H1 (cell line): Measurements from ENCODE around the gene PBX3. TPM values are rescaled to one million over a fixed set of nuclear protein-coding genes. Genes with fewer than 3 reads are reported as not detected.

Experiments used
- CTCF ChIA-PET: fragments of 300-600 bp; sonication (Branson Sonifier 250); formaldehyde crosslinking; loops from one replicate; lab custom pipeline; 2021; ENCODE audit not compliant: partially characterized antibody; lab: Charles Lee
- POLR2A ChIA-PET: fragments of 300-600 bp; sonication (Branson Sonifier 250); formaldehyde crosslinking; loops from one replicate; lab custom pipeline; 2021; ENCODE audit warnings: inconsistent platforms; ENCODE audit not compliant: partially characterized antibody; lab: Charles Lee
- DNase-seq, 2 experiments: peaks; one replicate each; pipeline versions ENCODE4 v3.0.0 to v3.0.0-alpha.2; 2010 to 2022; ENCODE audit warnings: low spot score in 2 of 2, low read depth in 1 of 2, mixed read lengths in 1 of 2
- FAIRE-seq: peaks from 2 replicates; lab custom pipeline; 2011; peaks lifted over from hg19 to GRCh38; lab: Jason Lieb, UNC
- H2AFZ ChIP-seq: 2 replicates; pipeline ENCODE4 v1.8.1; 2012; ENCODE audit warnings: low read length, inconsistent platforms
- H2AK5ac ChIP-seq: 2 replicates; pipeline ENCODE4 v1.6.1; 2013; ENCODE audit warnings: low read depth, low read length
- H2BK120ac ChIP-seq: replicated peaks from 2 replicates; pipeline ENCODE3; 2013; ENCODE audit warnings: low read depth, low read length, inconsistent platforms
- H2BK12ac ChIP-seq: 2 replicates; pipeline ENCODE4 v1.6.1; 2013; ENCODE audit warnings: low read depth, low read length
- H2BK15ac ChIP-seq: 2 replicates; pipeline ENCODE4 v1.6.1; 2013; ENCODE audit warnings: low read length
- H2BK20ac ChIP-seq: 2 replicates; pipeline ENCODE4 v1.6.1; 2013; ENCODE audit warnings: low read length
- H2BK5ac ChIP-seq: 2 replicates; pipeline ENCODE4 v1.6.1; 2013; ENCODE audit warnings: low read depth, low read length
- H3K14ac ChIP-seq: 2 replicates; pipeline ENCODE4 v1.6.1; 2013; ENCODE audit warnings: inconsistent platforms; ENCODE audit not compliant: insufficient read length
- H3K18ac ChIP-seq: 2 replicates; pipeline ENCODE4 v1.6.1; 2013; ENCODE audit warnings: low read length; ENCODE audit errors: extremely low read depth
- H3K23ac ChIP-seq: 2 replicates; pipeline ENCODE4 v1.6.1; 2013; ENCODE audit warnings: inconsistent platforms; ENCODE audit not compliant: insufficient read length
- H3K23me2 ChIP-seq: 2 replicates; pipeline ENCODE4 v1.6.1; 2013; ENCODE audit warnings: low read depth, low read length
- H3K27ac ChIP-seq: 2 replicates; pipeline ENCODE4 v1.6.1; 2011; ENCODE audit warnings: low read depth, low read length, inconsistent platforms
- H3K27me3 ChIP-seq, 4 experiments: replicated peaks in 1 of 4; 1 replicate in 1 of 4; 2 replicates in 3 of 4; pipeline versions ENCODE4 v1.6.1 to v1.8.1; 2011 to 2013; ENCODE audit warnings: low read length in 3 of 4, mild to moderate bottlenecking in 3 of 4, inconsistent platforms in 2 of 4, mixed read lengths in 2 of 4, moderate library complexity in 1 of 4; ENCODE audit not compliant: control insufficient read depth in 3 of 4, insufficient read depth in 3 of 4; ENCODE audit errors: extremely low read depth in 1 of 4
- H3K36me3 ChIP-seq, 4 experiments: 2 replicates each; pipeline versions ENCODE4 v1.6.1 to v1.8.1; 2011 to 2013; ENCODE audit warnings: mild to moderate bottlenecking in 4 of 4, low read length in 3 of 4, moderate library complexity in 2 of 4, control low read depth in 1 of 4, inconsistent platforms in 1 of 4; ENCODE audit not compliant: insufficient read depth in 4 of 4, control insufficient read depth in 2 of 4
- H3K4ac ChIP-seq: replicated peaks from 2 replicates; pipeline ENCODE3; 2013; ENCODE audit warnings: low read length, low read depth, mixed read lengths, inconsistent platforms; ENCODE audit not compliant: insufficient read length
- H3K4me1 ChIP-seq, 4 experiments: replicated peaks in 1 of 4; 1 replicate in 1 of 4; 2 replicates in 3 of 4; pipeline versions ENCODE4 v1.6.1 to v1.8.1; 2011 to 2013; ENCODE audit warnings: low read length in 3 of 4, inconsistent platforms in 2 of 4, mixed read lengths in 1 of 4; ENCODE audit not compliant: insufficient read depth in 4 of 4, control insufficient read depth in 3 of 4
- H3K4me2 ChIP-seq, 2 experiments: 2 replicates each; pipeline versions ENCODE4 v1.6.1 to v1.8.1; 2011 to 2013; ENCODE audit warnings: low read depth in 2 of 2, low read length in 2 of 2, control low read depth in 1 of 2, inconsistent platforms in 1 of 2, mild to moderate bottlenecking in 1 of 2; ENCODE audit not compliant: insufficient read depth in 1 of 2
- H3K4me3 ChIP-seq, 4 experiments: fragments of 200-600, 300-600 bp in 1 of 4; sonication (generic), shearing (Covaris generic), sonication (Bioruptor Twin) in 1 of 4; 2 replicates each; pipeline versions ENCODE4 v1.5.1 to v1.8.1; 2011 to 2016; ENCODE audit warnings: low read length in 4 of 4, low read depth in 3 of 4, control low read depth in 2 of 4, inconsistent platforms in 2 of 4, mild to moderate bottlenecking in 2 of 4, mixed read lengths in 1 of 4, moderate library complexity in 1 of 4; ENCODE audit not compliant: insufficient read depth in 2 of 4; ENCODE audit errors: extremely low read depth in 1 of 4
- H3K56ac ChIP-seq: replicated peaks from 2 replicates; pipeline ENCODE3; 2013; ENCODE audit warnings: low read depth, mild to moderate bottlenecking, mixed read lengths, low read length, inconsistent platforms; ENCODE audit not compliant: insufficient read length
- H3K79me1 ChIP-seq: 2 replicates; pipeline ENCODE4 v1.6.1; 2013; ENCODE audit warnings: low read depth, low read length, control low read depth
- H3K79me2 ChIP-seq, 2 experiments: 2 replicates each; pipeline versions ENCODE4 v1.6.1 to v1.8.1; 2012 to 2013; ENCODE audit warnings: low read length in 2 of 2, mild to moderate bottlenecking in 2 of 2, inconsistent platforms in 1 of 2; ENCODE audit not compliant: insufficient read depth in 2 of 2, control insufficient read depth in 1 of 2
- H3K9ac ChIP-seq, 4 experiments: replicated peaks in 1 of 4; 1 replicate in 1 of 4; 2 replicates in 3 of 4; pipeline versions ENCODE4 v1.6.1 to v1.8.1; 2011 to 2013; ENCODE audit warnings: low read depth in 3 of 4, low read length in 3 of 4, control low read depth in 2 of 4, mild to moderate bottlenecking in 2 of 4, moderate library complexity in 2 of 4, inconsistent platforms in 1 of 4; ENCODE audit errors: extremely low read depth in 1 of 4
- H3K9me3 ChIP-seq, 2 experiments: 2 replicates each; pipeline versions ENCODE4 v1.6.1 to v1.8.1; 2012 to 2013; ENCODE audit warnings: mild to moderate bottlenecking in 2 of 2, moderate library complexity in 2 of 2, control low read depth in 1 of 2, inconsistent platforms in 1 of 2, low read depth in 1 of 2, low read length in 1 of 2, mixed read lengths in 1 of 2; ENCODE audit not compliant: insufficient read depth in 2 of 2
- H4K20me1 ChIP-seq, 2 experiments: replicated peaks in 1 of 2; 2 replicates each; pipeline versions ENCODE3 to v1.8.1; 2011 to 2013; ENCODE audit warnings: inconsistent platforms in 2 of 2, low read length in 2 of 2, mild to moderate bottlenecking in 1 of 2; ENCODE audit not compliant: insufficient read depth in 2 of 2, control insufficient read depth in 1 of 2
- H4K5ac ChIP-seq: 2 replicates; pipeline ENCODE4 v1.6.1; 2013; ENCODE audit warnings: low read length, low read depth, mixed read lengths, inconsistent platforms; ENCODE audit not compliant: insufficient read length
- H4K8ac ChIP-seq: 2 replicates; pipeline ENCODE4 v1.8.0; 2013; ENCODE audit warnings: mild to moderate bottlenecking, moderate library complexity, low read length, inconsistent platforms; ENCODE audit not compliant: insufficient read depth; ENCODE audit errors: extremely low read depth
- H4K91ac ChIP-seq: replicated peaks from 2 replicates; pipeline ENCODE3; 2013; ENCODE audit warnings: low read length, mixed read lengths, inconsistent platforms; ENCODE audit not compliant: insufficient read length
- ASH2L ChIP-seq: fragments of 200-600, 300-600 bp; sonication (generic); IDR thresholded peaks from one replicate; pipeline ENCODE4 v1.7.1; 2017; ENCODE audit warnings: low read length
- BCL11A ChIP-seq, 2 experiments: IDR thresholded peaks; one replicate each; pipeline ENCODE4 v1.6.1; 2011; ENCODE audit warnings: low read depth in 2 of 2, low read length in 2 of 2, mild to moderate bottlenecking in 2 of 2
- CBX8 ChIP-seq: fragments of 300-800, 300-1000 bp; sonication (generic); IDR thresholded peaks from 2 replicates; pipeline ENCODE4 v1.7.1; 2016; ENCODE audit warnings: low read depth, low read length, borderline replicate concordance
- EGR1 ChIP-seq: IDR thresholded peaks from 2 replicates; pipeline ENCODE4 v1.6.1; 2011; ENCODE audit warnings: low read depth, low read length, borderline replicate concordance
- JUND ChIP-seq: IDR thresholded peaks from 2 replicates; pipeline ENCODE4 v1.6.1; 2011; ENCODE audit warnings: mild to moderate bottlenecking, improper control_type of control experiment, low read length
- KDM5A ChIP-seq: fragments of 200-600 bp; IDR thresholded peaks from 2 replicates; pipeline ENCODE4 v1.7.1; 2012; ENCODE audit warnings: mild to moderate bottlenecking, low read length, inconsistent platforms, mixed read lengths
- POLR2A ChIP-seq, 2 experiments: IDR thresholded peaks; 1 replicate in 1 of 2; 2 replicates in 1 of 2; pipeline ENCODE4 v1.6.1; 2011; ENCODE audit warnings: low read depth in 2 of 2, low read length in 2 of 2, mild to moderate bottlenecking in 2 of 2; ENCODE audit errors: control extremely low read depth in 1 of 2
- POU5F1 ChIP-seq: IDR thresholded peaks from 2 replicates; pipeline ENCODE4 v1.6.1; 2011; ENCODE audit warnings: low read depth, mild to moderate bottlenecking, low read length, moderate library complexity
- RAD21 ChIP-seq, 2 experiments: IDR thresholded peaks in 1 of 2; conservative IDR thresholded peaks in 1 of 2; 2 replicates each; pipeline ENCODE4 v1.6.1; 2011; ENCODE audit warnings: low read depth in 2 of 2, low read length in 2 of 2, improper control_type of control experiment in 1 of 2, inconsistent platforms in 1 of 2, mild to moderate bottlenecking in 1 of 2, moderate library complexity in 1 of 2
- SIRT6 ChIP-seq: IDR thresholded peaks from one replicate; pipeline ENCODE4 v1.7.1; 2012; ENCODE audit warnings: low read length, inconsistent platforms
- SP1 ChIP-seq: IDR thresholded peaks from 2 replicates; pipeline ENCODE4 v1.6.1; 2011; ENCODE audit warnings: low read depth, low read length
- TAF1 ChIP-seq: IDR thresholded peaks from 2 replicates; pipeline ENCODE4 v1.6.1; 2011; ENCODE audit warnings: mild to moderate bottlenecking, low read depth, low read length
- TCF12 ChIP-seq: IDR thresholded peaks from 2 replicates; pipeline ENCODE4 v1.6.1; 2011; ENCODE audit warnings: low read depth, mild to moderate bottlenecking, low read length
- TEAD4 ChIP-seq: IDR thresholded peaks from 2 replicates; pipeline ENCODE4 v1.6.1; 2012; ENCODE audit warnings: low read depth, low read length, inconsistent platforms, mixed read lengths
- USF2 ChIP-seq: IDR thresholded peaks from 2 replicates; pipeline ENCODE4 v1.6.1; 2011; ENCODE audit warnings: low read length, improper control_type of control experiment
- YY1 ChIP-seq: IDR thresholded peaks from 2 replicates; pipeline ENCODE4 v1.6.1; 2011; ENCODE audit warnings: low read depth, mild to moderate bottlenecking, low read length
- WGBS, 2 experiments: shearing (Covaris generic) in 1 of 2; methylation state at CpG; one replicate each; pipeline versions ENCODE4 v1.1.6 to v1.1.7; 2013 to 2015; ENCODE audit warnings: low lambda C conversion rate in 2 of 2, mixed read lengths in 2 of 2, inconsistent platforms in 1 of 2, low coverage in 1 of 2, missing lambda C conversion rate in 1 of 2; ENCODE audit not compliant: insufficient replicate concordance in 2 of 2, insufficient coverage in 1 of 2, insufficient read length in 1 of 2; ENCODE audit errors: extremely low coverage in 1 of 2, missing lambda C conversion rate in 1 of 2; 5-methylcytosine and 5-hydroxymethylcytosine counted together
- polyA plus RNA-seq, 7 experiments: library from polyadenylated mRNA; depleted of rRNA in 3 of 7; stranded (reverse) in 5 of 7; unstranded in 2 of 7; fragments of >200 nt in 5 of 7; fragments of 200-250 nt in 2 of 7; gene quantifications; 1 replicate in 5 of 7; 2 replicates in 1 of 7; 4 replicates in 1 of 7; pipeline versions ENCODE4 v1.2.1 to v1.2.3, GENCODE V29; 2011 to 2013; ENCODE audit warnings: missing spikeins in 2 of 7, mixed read lengths in 2 of 7
- total RNA-seq: library from RNA; stranded (reverse); fragmentation: NEBNext Ultra II Directional; extraction: Animal tissue kit (Norgen Biotek cat#: 25700); gene quantifications from 2 replicates; pipeline ENCODE4 v1.2.1, GENCODE V29; 2021

PBX3 gene
- total and polyA plus RNA-seq, 2 of the 8 experiments (the other 6 are each of a cell fraction or from before 2014, with no cell fraction given) = 22.7 to 44.3 TPM

GRCh38 chr9:125922854-125923253 lies 175.7 kb downstream of the PBX3 start:
- ChIA-PET CTCF (no interaction called here), POLR2A (no interaction called here)
- Histone ChIP-seq H4K5ac (no peak overlapping the region), H2AK5ac (no peak overlapping the region), H3K79me1 (no peaks in the 10 kb centered on the region; the same call in 1 of the 2 replicates), H3K27ac (no peak overlapping the region), H3K79me2 (no peaks in the 10 kb centered on the region), H3K23me2 (no peaks in the 10 kb centered on the region), H3K18ac (no peak overlapping the region), H3K4ac (no peak overlapping the region), H4K91ac (no peak overlapping the region), H2BK5ac (no peak overlapping the region), H3K14ac (no peak overlapping the region), H3K36me3 (no peaks in the 10 kb centered on the region), H3K9me3 (no peaks in the 10 kb centered on the region), H3K27me3 (no peaks in the 10 kb centered on the region), H2BK12ac (no peak overlapping the region), H3K9ac (no peak overlapping the region), H3K23ac (no peak overlapping the region), H3K4me1 (no peaks in the 10 kb centered on the region), H2BK15ac (no peak overlapping the region), H2BK120ac (no peak overlapping the region), H3K4me2 (no peak overlapping the region), H2BK20ac (no peak overlapping the region), H3K4me3 (no peak overlapping the region), H4K8ac (no peak overlapping the region), H3K56ac (no peak overlapping the region), H4K20me1 (no peaks in the 10 kb centered on the region), H2AFZ (no peak overlapping the region)
- 93% methylated on average over 1 of the region's 1 CpG; no CpG with 5 or more reads in 1 of the 2 experiments for whole genome bisulfite sequencing, 2 experiments
- FAIRE-seq = no peak
- DNase-seq = no peak
- TF ChIP-seq JUND = no peak
- no peak for TF ChIP-seq TEAD4
- TF ChIP-seq USF2 = no peak
- no peak for TF ChIP-seq SP1
- no peak for TF ChIP-seq POU5F1
- no peak for TF ChIP-seq SIRT6
- TF ChIP-seq BCL11A (IDR thresholded peaks at IDR 0.05; ENCODE audit: low read depth in 2 of 2, low read length in 2 of 2) = no peak
- no peak for TF ChIP-seq RAD21 (IDR thresholded peaks at IDR 0.05 in 1 of 2, conservative IDR thresholded peaks at IDR 0.05 in 1 of 2; ENCODE audit: low read depth in 2 of 2, low read length in 2 of 2)
- TF ChIP-seq EGR1 = no peak
- no peak for TF ChIP-seq TCF12
- TF ChIP-seq ASH2L = no peak
- no peak for TF ChIP-seq TAF1
- no peak for TF ChIP-seq YY1
- no peak for TF ChIP-seq CBX8
- TF ChIP-seq POLR2A (IDR thresholded peaks at IDR 0.05; ENCODE audit: control extremely low read depth in 1 of 2, low read depth in 2 of 2, low read length in 2 of 2) = no peak
- TF ChIP-seq KDM5A = no peak
